ENCODE measurements around the gene DTNB.

The DTNB gene

DNA sequence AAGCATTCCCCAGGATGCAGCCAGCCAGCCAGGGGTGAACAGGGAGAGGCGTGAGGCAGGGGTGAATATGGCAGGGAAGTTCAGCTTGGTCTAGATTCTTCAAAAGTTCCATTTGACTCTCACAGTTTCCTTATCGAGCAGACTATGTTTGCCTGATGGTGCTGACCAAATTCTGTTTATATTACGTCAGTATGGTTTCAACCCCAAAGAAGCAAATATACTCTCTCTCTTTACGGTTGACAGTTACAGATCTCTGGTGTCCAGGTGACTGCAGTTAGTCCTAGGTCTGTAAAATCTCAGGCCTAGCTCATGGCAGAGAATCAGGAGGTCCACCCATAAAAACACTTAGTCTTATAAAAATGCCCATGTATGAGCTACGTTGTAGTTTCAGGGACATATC is 293.4 kb downstream of the DTNB start:
- DNase-seq, result no peak

DNA sequence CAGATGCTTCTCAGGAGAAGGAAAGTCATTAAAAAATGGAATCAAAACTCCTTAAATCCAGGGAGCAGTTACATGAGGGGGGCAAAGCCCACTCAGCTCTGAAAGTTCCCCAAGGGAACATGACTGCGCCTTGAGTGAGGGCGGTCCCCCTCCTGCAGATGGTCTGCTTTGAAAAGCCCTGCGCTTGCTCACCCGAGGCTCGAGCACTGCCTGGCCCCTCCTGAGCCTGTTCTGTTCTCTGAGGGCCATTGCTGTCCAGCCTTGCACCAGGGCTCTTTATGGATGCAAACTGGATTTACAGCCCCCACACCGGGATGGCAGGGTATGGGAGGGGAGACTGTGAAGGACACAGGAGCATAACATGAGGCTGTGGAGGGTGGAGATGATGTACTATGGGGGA is 293.8 kb downstream of the DTNB start:
- no peak for DNase-seq

DNA sequence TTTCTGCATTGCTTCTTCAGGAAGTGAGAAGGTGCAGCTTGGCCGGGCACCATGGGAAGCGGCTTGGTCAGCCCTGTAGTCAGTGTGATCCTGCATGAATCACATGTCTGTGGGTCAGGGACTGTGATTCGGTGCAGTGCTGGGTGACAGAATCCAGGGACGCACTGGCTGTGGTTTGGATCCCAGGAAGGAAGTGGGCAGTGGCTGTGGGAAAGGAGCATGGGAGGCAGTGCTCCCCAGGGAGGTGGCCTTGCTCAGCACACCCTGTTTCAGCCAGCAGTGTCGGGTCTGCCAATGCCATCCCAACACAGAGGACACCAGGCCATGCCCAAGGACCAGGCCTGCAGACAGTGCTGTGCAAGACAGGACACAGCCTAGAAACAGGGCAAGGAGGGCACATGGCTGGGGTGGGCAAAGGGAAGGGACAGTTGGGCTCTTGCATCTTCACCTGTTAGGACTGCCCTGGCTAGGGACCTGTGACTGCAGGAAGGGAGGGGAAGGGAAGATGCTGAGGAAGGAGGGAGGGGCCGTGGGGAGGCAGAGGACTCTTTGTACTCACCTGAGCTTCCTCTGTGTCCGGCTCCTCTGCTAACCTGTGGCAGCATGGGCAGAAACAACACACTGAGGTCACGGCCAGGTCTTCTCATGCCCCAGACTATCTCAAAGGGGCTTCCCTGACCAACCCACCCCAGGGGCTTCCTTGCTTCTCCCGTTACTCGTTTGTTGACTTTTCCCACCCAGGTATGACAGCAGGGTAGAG is 294.5 kb downstream of the DTNB start:
- DNase-seq, result no peak

DNA sequence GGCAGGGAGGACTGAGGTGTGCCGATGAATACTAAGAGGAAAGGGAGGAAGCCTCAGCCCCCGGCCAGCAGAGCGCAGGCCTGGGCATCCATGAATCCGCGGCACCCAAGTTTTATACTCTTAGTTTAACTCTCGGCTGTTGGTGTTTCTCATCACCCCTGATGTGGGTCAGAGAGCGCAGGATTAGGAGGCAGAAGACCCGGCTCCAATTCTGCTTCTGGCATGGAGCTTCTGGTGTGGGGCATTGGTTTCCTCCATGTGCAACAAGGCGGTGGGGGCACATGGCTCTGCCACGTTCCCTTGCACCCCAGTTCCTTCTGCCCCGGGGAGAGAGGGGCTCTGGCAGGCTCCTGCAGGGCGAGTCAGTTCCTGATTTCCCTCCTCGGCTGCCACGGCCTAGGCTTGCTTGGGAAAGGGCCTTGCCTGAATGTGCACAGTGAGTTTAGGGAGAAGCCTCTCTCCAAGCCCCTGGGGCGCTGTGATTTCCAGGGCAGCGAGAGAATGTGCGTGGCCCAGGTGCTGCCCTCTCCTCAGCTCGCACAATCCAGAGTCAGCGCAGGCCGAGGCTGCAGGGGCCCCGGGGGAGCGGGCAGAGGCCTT is 295.5 kb downstream of the DTNB start:
- no peak for DNase-seq

DNA sequence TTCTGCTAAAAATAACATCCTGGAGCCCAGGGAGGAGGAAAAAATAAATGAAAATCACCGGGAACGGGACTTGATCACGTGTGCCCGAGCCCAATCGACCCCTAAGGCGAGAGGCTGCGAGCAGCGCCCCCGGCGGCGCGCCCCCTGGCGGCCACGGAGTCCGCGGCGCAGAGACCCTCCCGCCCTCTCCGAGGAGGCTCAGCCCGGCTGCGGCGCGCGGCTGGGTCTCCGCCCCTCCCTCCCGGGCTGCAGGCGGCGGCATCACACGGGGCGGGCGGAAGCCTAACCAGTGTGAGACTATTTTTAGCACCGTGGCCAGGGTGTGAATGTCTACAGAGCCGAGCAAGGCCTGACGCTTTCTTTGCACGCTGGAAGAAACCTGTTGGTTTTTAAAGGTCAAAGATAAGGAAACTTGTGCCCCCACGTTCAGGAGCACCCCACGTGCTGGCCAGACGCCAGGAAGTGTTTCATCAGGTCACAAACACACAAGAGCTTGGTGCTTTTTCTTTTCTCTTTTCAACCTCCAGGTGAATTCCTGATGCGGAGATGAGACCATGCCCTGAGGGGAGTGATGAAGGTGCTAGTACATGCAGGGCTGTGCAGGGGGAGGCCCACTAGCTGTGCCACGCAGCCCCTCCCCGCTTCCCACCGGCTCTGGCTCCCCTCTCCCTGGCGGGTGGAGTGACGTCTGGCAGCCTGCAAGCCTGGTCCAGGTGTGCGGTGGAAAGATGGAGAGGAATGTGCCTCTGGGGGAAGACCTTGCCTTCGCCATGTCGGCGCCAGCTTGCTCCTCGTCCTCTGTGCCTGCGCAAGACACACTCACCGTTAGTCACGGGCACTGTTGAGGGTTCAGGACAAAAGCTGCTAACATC is 296.4 kb downstream of the DTNB start:
- DNase-seq, result peak; percentile 71

DNA sequence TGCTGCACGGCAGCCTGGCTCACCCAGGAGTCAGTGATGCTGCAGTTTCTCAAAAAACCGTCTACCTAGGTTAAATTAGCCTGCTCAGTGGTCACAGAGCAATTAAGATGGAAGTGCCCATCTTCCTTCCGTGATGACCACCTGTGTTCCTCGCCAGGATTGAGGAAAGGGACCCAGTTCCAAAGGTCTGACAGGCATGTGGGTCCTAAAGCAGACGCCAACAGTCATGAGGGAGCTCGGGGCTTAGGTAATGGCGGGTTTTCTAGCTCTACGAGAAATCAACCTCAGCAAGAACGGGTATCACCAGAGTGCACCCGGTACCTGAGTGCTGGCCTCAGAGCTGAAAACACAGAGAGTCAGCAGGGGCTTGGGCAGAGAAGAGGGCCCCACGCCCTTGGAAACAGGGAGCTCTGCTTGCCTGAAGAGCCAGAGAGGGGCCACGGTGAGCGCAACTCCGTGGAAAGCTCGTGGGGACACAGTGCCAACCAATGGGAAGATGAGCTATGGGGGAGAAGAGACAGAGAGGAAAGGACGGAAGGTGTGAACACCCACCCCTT is 297.3 kb downstream of the DTNB start:
- no peak for DNase-seq

DNA sequence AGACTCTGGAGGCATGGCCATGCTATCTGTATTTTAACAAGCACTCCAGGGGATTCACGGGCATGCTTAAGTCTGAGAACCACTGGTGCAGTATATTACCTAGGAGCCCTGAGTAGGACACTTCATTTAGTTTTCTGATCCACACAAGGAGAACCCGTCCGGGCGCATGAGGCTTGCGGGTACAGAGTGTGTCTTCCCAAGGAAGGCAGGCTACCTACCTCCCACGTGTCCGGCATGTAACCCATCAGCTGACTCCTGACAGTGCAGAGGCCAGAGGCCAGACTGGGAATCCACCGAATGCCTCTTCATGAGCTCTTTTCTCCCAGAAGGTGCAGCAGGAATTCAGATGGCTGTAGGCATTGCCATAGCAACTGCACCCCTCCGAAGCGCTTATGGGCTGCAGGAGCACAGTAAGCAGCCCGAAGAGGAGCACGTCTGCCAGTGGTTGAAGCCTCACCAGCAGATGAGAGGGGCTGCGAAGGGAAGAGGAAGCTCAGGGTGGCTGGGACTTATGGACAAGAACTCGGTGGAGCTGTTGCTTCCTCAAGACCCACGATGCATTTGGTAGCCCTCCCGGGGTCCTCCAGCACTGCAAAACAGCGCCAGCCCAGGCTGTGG is 297.9 kb downstream of the DTNB start:
- no peak for DNase-seq

DNA sequence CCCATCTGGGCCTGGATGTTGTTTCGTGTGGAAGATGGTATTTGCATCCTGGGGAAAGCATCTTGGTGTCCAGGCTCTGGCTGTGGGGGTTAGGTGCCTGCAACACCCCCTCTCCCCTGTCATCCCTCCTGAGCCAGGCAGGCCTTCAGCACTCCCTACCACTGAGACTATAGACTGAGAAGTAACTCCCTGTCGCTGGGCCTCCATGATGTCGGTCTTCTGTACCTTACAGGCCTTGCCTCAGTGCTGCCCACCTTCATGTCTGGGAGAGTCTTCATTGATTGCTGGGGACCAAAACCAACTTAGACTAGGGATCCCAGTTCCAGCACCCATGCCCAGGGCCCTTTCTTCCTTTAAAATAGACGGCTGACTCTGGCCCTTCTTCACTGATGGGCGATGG is 298.6 kb downstream of the DTNB start:
- DNase-seq, result no peak

DNA sequence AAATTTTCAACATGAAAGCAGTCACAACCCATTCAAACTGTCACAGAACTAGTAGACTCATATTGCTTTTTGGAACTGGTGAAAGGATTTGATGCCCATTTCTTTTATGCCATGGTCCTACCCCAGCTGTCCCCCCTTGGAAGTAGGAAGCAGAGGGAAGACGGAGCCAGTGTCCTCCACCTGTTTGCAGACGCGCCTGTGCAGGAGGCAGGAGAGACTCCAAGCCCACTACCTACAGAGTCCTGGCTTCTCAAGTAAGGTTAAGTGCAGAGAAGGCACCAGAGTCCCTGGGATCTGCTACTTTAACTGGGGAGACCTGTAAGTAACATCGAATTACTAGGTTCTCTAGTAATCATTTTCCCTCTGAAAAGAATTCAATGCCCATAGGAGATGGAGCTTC is 299.0 kb downstream of the DTNB start:
- DNase-seq, result no peak

DNA sequence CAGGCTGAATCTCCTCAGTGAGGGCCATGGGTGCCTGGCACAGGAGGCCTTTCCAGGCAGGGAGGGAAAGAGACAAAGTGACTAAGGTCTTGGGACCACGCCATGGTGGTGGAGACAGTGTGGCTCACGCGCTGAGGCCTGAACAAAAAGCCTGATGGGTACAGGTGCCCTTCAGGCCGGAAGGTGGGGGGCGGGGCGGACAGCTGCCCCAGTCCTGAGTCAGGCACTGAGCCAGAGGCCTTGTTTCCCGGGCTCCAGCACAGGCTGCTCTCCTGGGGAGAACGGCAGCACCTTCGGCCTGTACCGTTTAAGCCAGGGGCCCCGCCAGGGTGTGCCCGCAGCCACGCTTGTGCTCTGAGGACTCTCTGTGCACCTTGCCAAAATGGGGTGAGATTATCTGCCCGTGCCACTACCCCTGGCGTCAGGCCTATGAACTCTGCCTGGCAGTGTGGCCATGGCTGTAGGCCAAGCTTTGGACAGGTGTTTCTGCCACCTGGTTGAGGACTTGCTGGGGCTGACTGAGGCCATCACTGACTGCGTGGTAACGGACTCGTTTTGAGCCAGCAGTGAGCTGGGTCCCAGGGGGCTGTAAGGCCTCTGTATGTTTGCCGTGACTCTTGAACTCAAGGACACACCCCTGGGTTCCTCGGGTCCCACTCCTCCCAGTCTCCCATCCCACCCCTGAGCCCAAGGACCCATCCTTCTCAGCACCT is 300.0 kb downstream of the DTNB start:
- peak; percentile 90 for DNase-seq

DNA sequence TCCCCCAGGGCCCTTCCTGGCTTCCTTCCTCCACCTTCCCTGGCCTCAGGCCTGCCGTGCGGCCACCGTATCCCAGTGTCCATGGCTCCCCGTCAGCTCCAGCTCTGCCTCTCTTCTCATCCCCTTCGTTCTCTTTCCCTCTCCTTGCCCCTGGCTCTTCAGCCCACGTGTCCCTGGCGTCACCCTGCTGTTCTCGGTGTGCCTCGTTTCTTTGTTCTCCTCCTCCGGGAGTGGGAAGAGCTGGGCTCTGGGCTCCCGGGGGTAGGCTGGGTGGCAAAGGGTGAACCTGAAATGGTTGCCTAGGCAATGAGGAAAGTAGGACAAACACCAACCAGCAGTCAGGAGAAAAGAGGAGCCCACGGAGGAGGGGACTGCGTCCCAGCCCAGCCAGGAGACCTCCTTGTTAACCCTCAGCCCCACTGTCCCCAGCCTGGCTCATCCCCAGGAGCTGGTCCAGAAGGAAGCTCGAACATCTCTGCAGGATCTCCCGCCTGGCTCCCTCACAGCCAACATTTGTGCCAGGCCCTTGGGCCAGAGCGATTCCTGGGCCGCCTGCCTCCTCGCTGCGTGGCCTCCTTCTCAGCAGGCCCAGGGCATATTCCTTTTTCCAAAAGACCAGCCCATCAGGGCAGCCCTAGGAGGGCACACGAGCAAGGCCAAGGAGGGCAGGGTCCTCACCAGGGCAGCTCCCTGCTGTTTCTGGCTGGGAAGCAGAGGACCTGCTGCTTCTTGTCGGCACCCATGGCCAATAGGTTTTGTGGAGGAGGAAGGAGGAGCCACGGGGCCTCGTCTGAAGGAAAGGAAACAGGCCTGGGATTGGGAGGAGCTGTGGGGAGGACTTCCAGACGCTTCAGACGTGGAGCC is 300.7 kb downstream of the DTNB start:
- DNase-seq, result no peak

DNA sequence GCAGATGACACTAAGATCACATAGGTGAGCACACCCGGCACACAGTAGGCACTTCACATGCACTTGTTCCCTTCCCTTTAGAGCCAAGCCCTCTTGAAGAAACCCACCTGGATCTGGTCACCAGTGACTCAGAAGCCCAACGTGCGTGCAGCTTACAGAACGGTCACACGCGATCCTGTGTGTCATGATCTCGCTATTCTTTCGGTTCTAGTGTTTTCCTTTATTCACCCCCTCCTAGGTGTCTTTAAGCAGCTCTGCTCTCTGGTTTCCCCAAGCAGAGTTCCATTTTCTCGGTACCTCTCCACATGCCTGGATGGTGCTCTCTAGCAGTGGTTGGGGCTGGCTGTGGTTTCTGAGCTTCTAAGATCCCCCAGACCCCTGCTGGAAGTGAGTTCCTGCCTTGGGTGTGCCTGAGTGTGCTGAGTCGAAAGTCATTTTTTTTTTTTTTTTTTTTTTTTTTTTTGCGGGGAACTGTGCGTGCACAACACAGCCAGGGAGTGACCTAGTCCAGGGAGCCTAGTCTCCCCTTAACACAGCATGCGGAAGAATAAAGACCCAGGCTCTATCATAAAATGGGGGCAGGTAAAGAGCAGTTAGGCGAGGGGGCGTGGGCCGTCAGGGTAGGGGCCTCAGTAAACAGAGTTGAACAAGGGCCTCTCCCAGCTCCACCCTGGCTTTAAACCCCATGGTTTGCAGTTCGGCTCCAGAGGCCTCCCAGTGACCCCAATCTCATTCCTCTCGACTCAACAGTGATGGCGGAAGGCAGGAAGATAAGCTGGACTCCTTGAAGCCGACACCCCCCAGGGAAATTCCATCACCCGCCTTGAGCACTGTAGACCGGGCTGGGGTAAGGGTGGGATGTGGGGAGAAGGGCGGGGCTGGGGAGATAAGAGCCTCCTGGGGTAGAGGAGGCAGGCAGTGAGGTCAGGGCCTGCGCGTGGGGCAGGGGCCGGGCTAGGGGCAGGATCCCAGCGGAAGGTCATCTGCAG is 301.8 kb downstream of the DTNB start:
- DNase-seq, result no peak

DNA sequence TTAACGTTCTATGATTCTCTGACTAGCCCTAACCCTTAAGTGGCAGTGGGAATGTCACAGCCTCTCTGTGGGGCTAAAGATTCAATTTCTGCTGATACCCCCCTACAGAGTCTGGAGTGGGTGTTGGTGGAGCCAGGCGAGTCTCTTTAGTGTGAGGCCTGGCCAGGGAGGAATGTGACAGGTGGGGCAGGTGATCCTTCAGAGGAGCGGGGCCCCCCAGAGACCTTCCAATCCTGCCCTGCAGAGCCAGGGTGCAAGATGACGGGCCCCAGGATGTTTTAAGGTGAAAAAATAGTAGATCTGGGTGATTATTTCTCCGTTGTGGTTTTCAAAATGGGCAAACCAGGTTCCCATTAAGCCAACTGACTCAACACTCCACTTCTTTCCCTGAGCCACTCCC is 303.5 kb downstream of the DTNB start:
- DNase-seq, result no peak

DNA sequence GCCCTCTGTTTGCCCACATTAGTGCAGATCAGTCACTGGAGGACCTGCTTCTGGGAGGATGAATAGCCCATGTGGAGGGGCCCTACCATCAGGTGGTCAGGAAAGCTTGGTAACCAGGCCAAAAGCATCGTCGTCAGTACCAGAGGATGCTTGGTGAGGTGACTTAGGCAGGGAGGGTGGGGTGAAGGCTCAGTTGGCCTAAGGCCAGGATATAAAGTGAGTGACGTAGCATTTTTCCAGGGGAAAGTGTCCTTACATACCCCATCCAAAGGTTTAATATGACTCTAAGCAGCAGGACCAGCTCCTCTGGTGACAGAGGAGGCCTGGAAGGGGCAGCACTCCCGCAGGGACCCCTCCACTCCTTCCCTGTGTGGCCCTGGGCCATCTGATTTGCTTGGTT is 303.9 kb downstream of the DTNB start:
- no peak for DNase-seq

DNA sequence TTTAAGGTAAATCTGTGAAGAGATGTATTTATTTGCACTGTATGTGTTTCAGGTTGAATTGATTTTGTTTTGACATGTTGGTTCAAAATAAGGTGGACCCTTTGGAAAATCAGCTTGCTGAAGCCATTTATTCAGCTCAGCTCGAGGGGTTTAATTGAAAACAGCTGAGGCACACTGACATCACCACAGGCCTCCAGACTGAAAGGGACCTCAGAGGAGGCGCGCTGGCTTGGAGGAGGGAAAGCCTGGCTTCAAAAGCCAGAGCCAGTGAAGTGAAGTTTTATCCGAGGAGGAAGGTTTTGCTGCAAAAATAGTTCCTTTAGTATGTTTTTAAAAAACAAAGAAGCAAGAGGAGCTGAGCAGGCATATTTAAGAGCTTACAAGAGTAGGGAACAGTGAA is 304.7 kb downstream of the DTNB start:
- no peak for DNase-seq

DNA sequence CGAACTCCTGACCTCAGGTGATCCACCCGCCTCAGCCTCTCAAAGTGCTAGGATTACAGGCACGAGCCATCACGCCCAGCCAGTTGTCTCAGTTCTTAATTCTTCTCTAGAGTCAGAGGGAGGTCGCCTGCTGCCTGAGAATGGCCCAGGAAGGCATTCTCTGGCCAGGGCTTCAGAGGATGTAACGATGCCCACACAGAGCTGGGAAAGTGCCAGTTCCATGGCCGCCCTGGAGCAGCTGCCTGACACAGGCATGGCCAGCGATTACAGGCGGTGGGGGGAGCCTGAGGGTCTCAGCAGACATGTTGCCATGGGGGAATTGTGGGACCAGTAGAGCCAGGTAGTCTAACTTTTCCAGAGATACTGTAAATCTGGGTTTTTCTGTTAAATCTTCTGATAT is 306.1 kb downstream of the DTNB start:
- no peak for DNase-seq

DNA sequence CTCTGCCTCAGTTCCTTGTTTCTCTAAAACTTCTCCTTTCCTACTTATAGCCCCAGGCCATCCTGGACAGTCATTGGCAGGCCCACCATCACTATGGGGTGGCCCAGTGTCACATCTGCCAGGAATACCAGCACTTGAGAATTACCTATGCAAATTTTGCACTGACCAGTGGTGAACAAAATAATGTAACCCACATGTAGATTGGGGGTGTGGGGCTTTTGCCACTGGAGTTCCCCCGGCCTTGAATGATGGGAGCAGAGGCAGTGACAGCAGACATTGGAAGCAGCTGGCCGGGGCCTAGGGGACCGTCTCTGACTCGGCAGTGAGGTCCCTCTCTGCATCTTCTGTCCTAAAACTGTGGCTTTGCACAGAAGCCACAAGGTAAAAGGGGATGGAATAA is 306.7 kb downstream of the DTNB start:
- no peak for DNase-seq

DNA sequence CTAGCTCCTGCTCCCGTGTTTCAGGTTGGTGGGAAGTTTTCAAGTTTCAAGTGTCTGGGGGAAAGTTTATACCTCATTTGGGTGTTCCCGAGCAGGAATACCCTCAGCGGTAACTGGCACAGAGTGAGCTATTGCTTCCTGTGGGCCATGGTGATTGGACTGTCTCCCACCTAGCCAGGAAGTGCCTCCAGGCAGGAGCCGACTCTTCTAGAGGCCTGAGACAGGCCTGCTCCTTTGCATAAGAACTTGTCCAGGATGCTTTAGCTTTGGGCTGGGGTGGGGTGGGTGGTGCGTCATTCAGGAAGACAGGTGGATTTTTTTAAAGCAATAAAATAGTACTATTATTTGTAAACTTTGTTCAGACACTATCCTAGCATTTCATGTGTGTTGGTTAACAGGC is 308.1 kb downstream of the DTNB start:
- DNase-seq, result no peak

DNA sequence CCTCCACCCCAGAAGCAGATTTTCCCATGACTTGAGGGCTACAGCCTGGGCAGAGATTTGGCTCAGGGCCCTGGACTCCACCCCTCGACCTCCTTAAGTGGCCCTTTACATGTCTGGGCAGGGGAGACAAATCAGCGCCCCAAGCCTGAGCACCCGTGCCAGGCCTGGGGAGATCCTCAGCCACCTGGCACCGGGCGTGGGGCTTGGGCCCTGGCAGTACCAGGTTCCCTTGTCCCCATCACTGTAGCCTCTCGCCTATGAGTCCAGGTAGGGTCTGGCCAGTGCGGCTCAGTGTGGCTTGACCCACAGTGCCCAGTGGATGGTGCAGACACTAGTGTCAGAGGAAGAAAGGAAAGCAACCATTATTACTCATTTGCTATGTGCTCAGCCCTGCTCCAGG is 309.6 kb downstream of the DTNB start:
- DNase-seq, result no peak

DNA sequence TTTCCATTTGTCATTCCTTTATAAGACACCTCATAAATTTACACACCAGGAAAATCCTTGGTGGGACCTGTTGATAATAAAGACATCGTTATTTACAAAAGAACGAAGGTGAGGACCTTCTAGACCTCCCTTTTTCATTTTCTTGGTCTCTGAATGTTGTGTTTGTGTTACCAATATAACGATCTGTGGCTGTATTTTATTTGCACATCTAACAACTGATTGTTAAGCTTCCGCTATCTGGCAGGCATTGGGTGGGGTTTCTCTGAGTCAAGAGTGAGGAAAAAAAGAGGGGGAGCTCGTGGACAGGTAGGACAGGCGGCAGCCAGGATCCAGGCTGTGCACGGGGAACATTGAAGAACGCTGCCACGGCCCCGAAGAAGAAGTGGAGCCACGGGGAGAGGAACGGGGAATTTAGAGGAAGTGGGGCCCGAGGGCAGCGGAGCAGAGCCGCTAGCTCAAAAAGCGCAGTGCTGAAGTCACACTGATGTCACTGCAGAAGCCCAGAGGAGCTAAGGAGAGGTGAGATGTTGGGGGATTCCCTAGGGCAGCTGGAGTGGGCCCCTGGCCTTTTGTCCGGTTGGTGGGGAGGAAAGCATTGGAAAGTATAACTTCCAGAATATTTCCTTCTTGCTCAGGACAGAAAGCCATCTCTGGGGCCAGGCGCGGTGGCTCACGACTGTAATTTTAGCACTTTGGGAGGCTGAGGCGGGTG is 310.8 kb downstream of the DTNB start:
- no peak for DNase-seq
